K562 (cell line): ENCODE measurements around the gene HOXB7. TPM values are rescaled to one million over a fixed set of nuclear protein-coding genes. Genes with fewer than 3 reads are reported as not detected.
A peak's percentile ranks its signal among the peaks of the same experiment; 100 is the strongest.

Source experiments
- ATAC-seq: fragments of 200-7000 bp; cut with Tn5 transposase; 3 replicates; pipeline ENCODE4 v1.9.1; 2020; ENCODE audit warnings: moderate library complexity
- BruUV-seq: library from RNA; stranded (reverse); fragments of 400-500 nt; replicated peaks from 2 replicates; lab custom pipeline; 2021; lab: Mats Ljungman, UMichigan
- CTCF ChIA-PET: fragments of 300-600 bp; formaldehyde crosslinking; extraction: SDS; loops from one replicate; lab custom pipeline; 2021; ENCODE audit warnings: low intra/inter-chr PET ratio; lab: Yijun Ruan, JAX
- POLR2A ChIA-PET: fragments of 300-600, 350-650 bp; sonication (Branson Sonifier 250); formaldehyde crosslinking; extraction: SDS; loops from one replicate; lab custom pipeline; 2021; ENCODE audit warnings: antibody characterized with exemption, inconsistent platforms; lab: Yijun Ruan, JAX
- DNase-seq, 4 experiments: peaks; one replicate each; pipeline versions ENCODE4 v3.0.0 to v3.0.0-alpha.2; 2011 to 2018; ENCODE audit warnings: low spot score in 3 of 4, mixed read lengths in 3 of 4; ENCODE audit errors: extremely low read depth in 1 of 4
- FAIRE-seq: peaks from 2 replicates; lab custom pipeline; 2011; peaks lifted over from hg19 to GRCh38; lab: Jason Lieb, UNC
- H2AFZ ChIP-seq: 2 replicates; pipeline ENCODE4 v1.6.0; 2011; ENCODE audit warnings: low read depth, low read length, control low read depth, inconsistent platforms
- H3K27ac ChIP-seq: fragments of 200-600 bp; 3 replicates; pipeline ENCODE4 v1.8.0; 2011; ENCODE audit warnings: low read depth, mild to moderate bottlenecking, control low read depth, inconsistent platforms, low read length, moderate library complexity, mixed read lengths; ENCODE audit errors: extremely low read depth
- H3K27me3 ChIP-seq, 2 experiments: fragments of 300-600 bp in 1 of 2; 2 replicates in 1 of 2; 3 replicates in 1 of 2; pipeline versions ENCODE4 v1.6.0 to v1.8.0; 2011; ENCODE audit warnings: inconsistent platforms in 2 of 2, low read length in 2 of 2, mild to moderate bottlenecking in 1 of 2, mixed read lengths in 1 of 2, moderate library complexity in 1 of 2; ENCODE audit not compliant: control insufficient read depth in 2 of 2, insufficient read depth in 2 of 2
- H3K36me3 ChIP-seq: fragments of 300-600 bp; 3 replicates; pipeline ENCODE4 v1.8.0; 2011; ENCODE audit warnings: mild to moderate bottlenecking, low read length, inconsistent platforms; ENCODE audit not compliant: control insufficient read depth, insufficient read depth
- H3K4me1 ChIP-seq, 2 experiments: fragments of 200-600 bp in 1 of 2; replicated peaks in 1 of 2; 2 replicates in 1 of 2; 3 replicates in 1 of 2; pipeline versions ENCODE4 v1.5.1 to v1.8.0; 2011; ENCODE audit warnings: inconsistent platforms in 2 of 2, low read length in 2 of 2, mild to moderate bottlenecking in 1 of 2, mixed read lengths in 1 of 2, moderate library complexity in 1 of 2; ENCODE audit not compliant: control insufficient read depth in 2 of 2, insufficient read depth in 2 of 2
- H3K4me2 ChIP-seq: 2 replicates; pipeline ENCODE4 v1.6.1; 2011; ENCODE audit warnings: low read length, control low read depth, inconsistent platforms, mixed read lengths; ENCODE audit not compliant: insufficient read depth
- H3K4me3 ChIP-seq: fragments of 200-600 bp; sonication (generic), shearing (Covaris generic); 2 replicates; pipeline ENCODE4 v1.5.1; 2016; ENCODE audit warnings: control low read depth, inconsistent platforms
- H3K79me2 ChIP-seq: fragments of 200-600 bp; 3 replicates; pipeline ENCODE4 v1.8.0; 2011; ENCODE audit warnings: low read length, inconsistent platforms; ENCODE audit not compliant: control insufficient read depth, insufficient read depth
- H3K9ac ChIP-seq, 2 experiments: 2 replicates each; pipeline versions ENCODE4 v1.6.0 to v1.6.1; 2011; ENCODE audit warnings: low read depth in 2 of 2, low read length in 2 of 2, control low read depth in 1 of 2, inconsistent platforms in 1 of 2, mild to moderate bottlenecking in 1 of 2, mixed read lengths in 1 of 2; ENCODE audit not compliant: insufficient read depth in 1 of 2
- H3K9me1 ChIP-seq: one replicate; pipeline ENCODE4 v1.6.0; 2011; ENCODE audit warnings: inconsistent platforms, mild to moderate bottlenecking, low read length, moderate library complexity; ENCODE audit not compliant: control insufficient read depth, insufficient read depth
- H3K9me3 ChIP-seq: replicated peaks from 2 replicates; pipeline ENCODE4 v1.5.1; 2011; ENCODE audit warnings: low read depth, low read length, inconsistent platforms; ENCODE audit not compliant: control insufficient read depth, insufficient read depth
- H4K20me1 ChIP-seq: replicated peaks from 2 replicates; pipeline ENCODE4 v1.6.1; 2011; ENCODE audit warnings: low read length, inconsistent platforms, mixed read lengths; ENCODE audit not compliant: control insufficient read depth, insufficient read depth
- CEBPB ChIP-seq: fragments of 450-650 bp; IDR thresholded peaks from 2 replicates; pipeline ENCODE4 v1.6.1; 2016; ENCODE audit warnings: missing genetic modification characterization, missing compliant biosample characterization
- YY1 ChIP-seq, 3 experiments: IDR thresholded peaks; 2 replicates each; pipeline ENCODE4 v1.6.1; 2011; ENCODE audit warnings: low read length in 2 of 3, mild to moderate bottlenecking in 2 of 3, moderate library complexity in 2 of 3, borderline replicate concordance in 1 of 3, control low read depth in 1 of 3, low read depth in 1 of 3; ENCODE audit not compliant: insufficient read depth in 3 of 3, insufficient replicate concordance in 2 of 3, control insufficient read depth in 1 of 3, insufficient read length in 1 of 3; ENCODE audit errors: extremely low read depth in 1 of 3
- WGBS: fragments of 100-300 bp; shearing (Covaris generic); methylation state at CpG from one replicate; pipeline ENCODE4 v1.1.6; 2016; ENCODE audit warnings: low coverage, mixed read lengths; ENCODE audit not compliant: insufficient coverage; ENCODE audit errors: missing lambda C conversion rate; 5-methylcytosine and 5-hydroxymethylcytosine counted together
- in situ Hi-C: fragments of 300-500 bp; cut with MboI; formaldehyde crosslinking; loops from 4 replicates; pipeline ENCODE4 v1.15.0; 2018; ENCODE audit warnings: inconsistent platforms, mixed read lengths
- intact Hi-C: fragments of 100-400 bp; cut with micrococcal nuclease; formaldehyde crosslinking; loops from 2 replicates; pipeline ENCODE4 v1.14.2; 2022
- polyA plus RNA-seq, 8 experiments: library from polyadenylated mRNA; depleted of rRNA in 4 of 8; stranded (reverse) in 5 of 8; unstranded in 3 of 8; fragments of >200 nt; fragmentation: Nextera tagmentation in 2 of 8; fragmentation: Illumina TruSeq in 1 of 8; extraction: Ambion mirVana in 2 of 8; extraction: Trizol in 1 of 8; gene quantifications; 2 replicates each; pipeline versions ENCODE4 v1.2.1 to v1.2.3, GENCODE V29; 2011 to 2014; ENCODE audit warnings: inconsistent platforms in 1 of 8, missing spikeins in 1 of 8
- total RNA-seq, 7 experiments: library from RNA; depleted of rRNA in 6 of 7; stranded (reverse); fragments of >200 nt in 6 of 7; fragmentation: Illumina TruSeq in 2 of 7; extraction: Trizol in 2 of 7; gene quantifications; 2 replicates each; pipeline versions ENCODE4 v1.2.1 to v1.2.3, GENCODE V29; 2011 to 2021; ENCODE audit warnings: low replicate concordance in 1 of 7
- TF ChIP-seq, protein P1 (sequence below): fragments of 200-800 bp; sonication (Bioruptor generic); IDR thresholded peaks from 2 replicates; pipeline ENCODE4 v1.6.1; 2017; ENCODE audit warnings: missing genetic modification characterization, missing compliant biosample characterization

HOXB7 gene
- total and polyA plus RNA-seq, 9 of the 15 experiments (the other 6 are each of a cell fraction or from before 2014, with no cell fraction given), result 5.5 to 16.7 (median 8.3) TPM

DNA sequence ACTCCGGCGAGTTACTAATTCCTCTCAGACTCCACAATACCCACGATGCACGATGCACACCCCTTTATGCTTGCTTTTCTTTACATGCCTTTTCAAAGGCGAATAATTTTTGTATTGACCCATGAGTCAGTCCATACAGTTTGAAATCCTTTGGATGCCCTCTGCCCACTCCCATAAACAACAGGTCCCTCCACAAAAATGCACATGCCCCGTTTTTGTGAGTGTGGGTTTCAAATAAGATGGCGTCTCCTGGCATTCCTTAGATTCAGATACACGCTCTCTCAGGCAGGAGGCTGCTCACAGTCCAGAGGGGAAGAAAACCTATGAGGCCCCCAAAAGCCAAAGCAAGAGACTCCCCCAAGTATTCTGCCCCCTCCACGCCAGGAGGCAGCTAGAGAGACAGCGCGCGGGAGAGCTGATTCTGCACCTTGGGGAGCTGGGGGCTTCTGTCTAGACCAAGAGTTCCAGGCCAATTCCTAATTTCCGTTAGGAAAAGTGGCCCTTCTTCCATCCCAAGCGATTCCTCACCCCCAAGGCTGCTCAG, 34.9 kb upstream of the HOXB7 start:
- no peaks in the 10 kb centered on the region for H4K20me1 ChIP-seq
- peak overlapping the region; percentile 56 for H3K4me3 ChIP-seq
- peak overlapping the region; percentile 98 for H2AFZ ChIP-seq
- H3K4me1 ChIP-seq, result peaks cover 9 to 35% of the 10 kb centered on the region in 2 experiments; a peak in 4 of 5 replicates
- BruUV-seq, result TSS peak; percentile 45
- H3K9me3 ChIP-seq, result no peaks in the 10 kb centered on the region
- no peak for DNase-seq
- H3K27ac ChIP-seq, result peak overlapping the region; percentile 78
- CTCF ChIA-PET, result no interaction called here
- FAIRE-seq, result no peak
- H3K27me3 ChIP-seq, result no peaks in the 10 kb centered on the region
- H3K36me3 ChIP-seq, result no peaks in the 10 kb centered on the region
- TF ChIP-seq CEBPB (tag), result no peak
- peak in 1 of 3 experiments; percentile 18 for TF ChIP-seq YY1 (IDR thresholded peaks at IDR 0.05; ENCODE audit: borderline replicate concordance in 1 of 3, control insufficient read depth in 1 of 3, extremely low read depth in 1 of 3, insufficient read depth in 3 of 3, insufficient read length in 1 of 3, insufficient replicate concordance in 2 of 3, low read depth in 1 of 3, low read length in 2 of 3)
- TF ChIP-seq, protein P1, sequence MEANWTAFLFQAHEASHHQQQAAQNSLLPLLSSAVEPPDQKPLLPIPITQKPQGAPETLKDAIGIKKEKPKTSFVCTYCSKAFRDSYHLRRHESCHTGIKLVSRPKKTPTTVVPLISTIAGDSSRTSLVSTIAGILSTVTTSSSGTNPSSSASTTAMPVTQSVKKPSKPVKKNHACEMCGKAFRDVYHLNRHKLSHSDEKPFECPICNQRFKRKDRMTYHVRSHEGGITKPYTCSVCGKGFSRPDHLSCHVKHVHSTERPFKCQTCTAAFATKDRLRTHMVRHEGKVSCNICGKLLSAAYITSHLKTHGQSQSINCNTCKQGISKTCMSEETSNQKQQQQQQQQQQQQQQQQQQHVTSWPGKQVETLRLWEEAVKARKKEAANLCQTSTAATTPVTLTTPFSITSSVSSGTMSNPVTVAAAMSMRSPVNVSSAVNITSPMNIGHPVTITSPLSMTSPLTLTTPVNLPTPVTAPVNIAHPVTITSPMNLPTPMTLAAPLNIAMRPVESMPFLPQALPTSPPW (CRISPR knock-in tag), result peak; percentile 18; the same call in 1 of the 2 replicates
- intact Hi-C loops, result no loop called here
- no peaks in the 10 kb centered on the region for H3K9me1 ChIP-seq
- POLR2A ChIA-PET, result interaction anchor here (1.2 to 1.3 kb wide), 2 partner anchors 10 to 18 kb away, joined by 3 read pairs; no protein-coding TSS in a partner anchor
- ATAC-seq, result no peak; the same call in 1 of the 3 replicates
- in situ Hi-C loops, result no loop called here
- peak overlapping the region; percentile 70 to 93 for H3K9ac ChIP-seq
- WGBS, result 45% methylated on average over 13 of the region's 14 CpGs
- H3K4me2 ChIP-seq, result peak overlapping the region; percentile 73
- H3K79me2 ChIP-seq, result peaks cover 35% of the 10 kb centered on the region
